PFSK-1 (cell line): ENCODE data around the gene CMTM3.

ENCODE experiments used
- FOXP2 ChIP-seq: optimal IDR thresholded peaks from 2 replicates; pipeline ENCODE3; 2011; ENCODE audit warnings: borderline replicate concordance, control low read depth, inconsistent platforms; ENCODE audit not compliant: insufficient read depth; ENCODE audit errors: extremely low read length, extremely low read depth
- POLR2AphosphoS5 ChIP-seq: IDR thresholded peaks from 2 replicates; pipeline ENCODE4 v1.6.1; 2012; ENCODE audit warnings: low read depth, mild to moderate bottlenecking, control low read depth, low read length, moderate library complexity
- REST ChIP-seq, 2 experiments: IDR thresholded peaks; 2 replicates each; pipeline versions ENCODE4 v1.6.1 to v1.8.0; 2011 to 2012; ENCODE audit warnings: low read depth in 2 of 2, low read length in 2 of 2, control low read depth in 1 of 2, inconsistent platforms in 1 of 2, mild to moderate bottlenecking in 1 of 2, moderate library complexity in 1 of 2; ENCODE audit not compliant: insufficient read depth in 1 of 2
- SIN3A ChIP-seq: IDR thresholded peaks from 2 replicates; pipeline ENCODE4 v1.6.1; 2012; ENCODE audit warnings: mild to moderate bottlenecking, low read length, moderate library complexity, borderline replicate concordance; ENCODE audit not compliant: insufficient read depth
- TAF1 ChIP-seq: IDR thresholded peaks from 2 replicates; pipeline ENCODE4 v1.6.1; 2012; ENCODE audit warnings: low read length, control low read depth, borderline replicate concordance; ENCODE audit not compliant: insufficient read depth

CMTM3 gene

GRCh38 chr16:66652661-66653360 lies 48.3 kb downstream of the CMTM3 start:
- no peak for TF ChIP-seq POLR2AphosphoS5

GRCh38 chr16:66653581-66654350 lies 49.3 kb downstream of the CMTM3 start:
- TF ChIP-seq FOXP2, result no peak
- no peak for TF ChIP-seq REST (IDR thresholded peaks at IDR 0.05; ENCODE audit: insufficient read depth in 1 of 2, low read depth in 2 of 2, low read length in 2 of 2)
- TF ChIP-seq POLR2AphosphoS5, result no peak
- TF ChIP-seq SIN3A, result no peak
- no peak for TF ChIP-seq TAF1

- no peak for TF ChIP-seq POLR2AphosphoS5
Measured at GRCh38 chr16:66656547-66656946, 52.0 kb downstream of the CMTM3 start.

- no peak for TF ChIP-seq SIN3A
- no peak for TF ChIP-seq POLR2AphosphoS5
- TF ChIP-seq FOXP2, result no peak
- no peak for TF ChIP-seq TAF1
- TF ChIP-seq REST (IDR thresholded peaks at IDR 0.05; ENCODE audit: insufficient read depth in 1 of 2, low read depth in 2 of 2, low read length in 2 of 2), result no peak
Measured at GRCh38 chr16:66658143-66658859, 53.8 kb downstream of the CMTM3 start.

GRCh38 chr16:66658860-66659190 lies 54.3 kb downstream of the CMTM3 start:
- TF ChIP-seq FOXP2 (no peak), SIN3A (no peak), REST (IDR thresholded peaks at IDR 0.05; ENCODE audit: insufficient read depth in 1 of 2, low read depth in 2 of 2, low read length in 2 of 2) (no peak), POLR2AphosphoS5 (no peak), TAF1 (no peak)
